GM12878 (cell line): ENCODE data around the gene TEX10. TPM values are rescaled to one million over a fixed set of nuclear protein-coding genes. Genes with fewer than 3 reads are reported as not detected.

Source experiments
- ASH2L ChIP-seq: fragments of 300-600, 200-600 bp; sonication (generic); IDR thresholded peaks from 2 replicates; pipeline ENCODE4 v1.6.1; 2017; ENCODE audit warnings: low read depth, mild to moderate bottlenecking, borderline replicate concordance
- CEBPB ChIP-seq, 2 experiments: fragments of 150-350 bp in 1 of 2; IDR thresholded peaks; 2 replicates each; pipeline ENCODE4 v1.6.1; 2012 to 2014; ENCODE audit warnings: low read depth in 2 of 2, low read length in 2 of 2, borderline replicate concordance in 1 of 2, inconsistent platforms in 1 of 2
- CREB1 ChIP-seq: IDR thresholded peaks from 2 replicates; pipeline ENCODE4 v1.6.1; 2012; ENCODE audit warnings: low read depth, mild to moderate bottlenecking, inconsistent platforms
- EP300 ChIP-seq, 2 experiments: fragments of 150-350 bp in 1 of 2; IDR thresholded peaks; 2 replicates each; pipeline ENCODE4 v1.6.1; 2011 to 2012; ENCODE audit warnings: low read depth in 2 of 2, low read length in 2 of 2, borderline replicate concordance in 1 of 2, improper control_type of control experiment in 1 of 2, inconsistent platforms in 1 of 2; ENCODE audit not compliant: control insufficient read depth in 1 of 2
- FOS ChIP-seq: IDR thresholded peaks from 3 replicates; pipeline ENCODE4 v1.6.1; 2011; ENCODE audit warnings: borderline replicate concordance; ENCODE audit not compliant: insufficient read length; ENCODE audit errors: extremely low read depth
- GATAD2B ChIP-seq: fragments of 450-650 bp; conservative IDR thresholded peaks from 2 replicates; pipeline ENCODE4 v1.6.1; 2017; ENCODE audit warnings: low read depth, mild to moderate bottlenecking, moderate library complexity
- IKZF1 ChIP-seq: fragments of 450-650 bp; conservative IDR thresholded peaks from 2 replicates; pipeline ENCODE4 v1.6.1; 2017; ENCODE audit warnings: antibody characterized with exemption, mild to moderate bottlenecking
- KAT2A ChIP-seq: conservative IDR thresholded peaks from 2 replicates; pipeline ENCODE4 v1.6.1; 2011; ENCODE audit warnings: low read depth, low read length; ENCODE audit not compliant: control insufficient read depth
- MTA3 ChIP-seq: IDR thresholded peaks from 2 replicates; pipeline ENCODE4 v1.6.1; 2012; ENCODE audit warnings: low read length, inconsistent platforms, borderline replicate concordance
- NFYA ChIP-seq: IDR thresholded peaks from 2 replicates; pipeline ENCODE4 v1.6.1; 2011; ENCODE audit warnings: low read depth, mild to moderate bottlenecking, low read length, improper control_type of control experiment, borderline replicate concordance
- PAX5 ChIP-seq: IDR thresholded peaks from 2 replicates; pipeline ENCODE4 v1.6.1; 2011; ENCODE audit warnings: low read depth, low read length, borderline replicate concordance
- POLR2A ChIP-seq: IDR thresholded peaks from 2 replicates; pipeline ENCODE4 v1.6.1; 2011; ENCODE audit warnings: low read depth, mild to moderate bottlenecking, low read length
- POU2F2 ChIP-seq: IDR thresholded peaks from 3 replicates; pipeline ENCODE4 v1.6.1; 2011; ENCODE audit warnings: low read depth, mild to moderate bottlenecking, low read length, borderline replicate concordance
- RAD21 ChIP-seq: IDR thresholded peaks from 2 replicates; pipeline ENCODE4 v1.6.1; 2011; ENCODE audit warnings: mild to moderate bottlenecking, low read depth, low read length, moderate library complexity; ENCODE audit not compliant: insufficient read depth
- RB1 ChIP-seq: fragments of 450-650 bp; formaldehyde crosslinking; IDR thresholded peaks from 2 replicates; pipeline ENCODE4 v1.6.1; 2017; ENCODE audit warnings: mild to moderate bottlenecking, borderline replicate concordance
- RFX5 ChIP-seq: IDR thresholded peaks from 2 replicates; pipeline ENCODE4 v1.6.1; 2011; ENCODE audit warnings: low read depth, low read length, improper control_type of control experiment
- SREBF2 ChIP-seq: IDR thresholded peaks from 2 replicates; pipeline ENCODE4 v1.6.1; 2012; ENCODE audit warnings: mild to moderate bottlenecking, low read length
- SUZ12 ChIP-seq: fragments of 200-600 bp; sonication (generic); IDR thresholded peaks from one replicate; pipeline ENCODE4 v1.6.1; 2018; ENCODE audit warnings: antibody characterized with exemption, mild to moderate bottlenecking; ENCODE audit not compliant: unreplicated experiment
- TAF1 ChIP-seq: IDR thresholded peaks from 2 replicates; pipeline ENCODE4 v1.6.1; 2011; ENCODE audit warnings: mild to moderate bottlenecking, low read depth, low read length, borderline replicate concordance
- YY1 ChIP-seq: IDR thresholded peaks from 2 replicates; pipeline ENCODE4 v1.6.1; 2011; ENCODE audit warnings: low read depth, mild to moderate bottlenecking, low read length
- ZBED1 ChIP-seq: IDR thresholded peaks from 2 replicates; pipeline ENCODE4 v1.6.1; 2016; ENCODE audit warnings: borderline replicate concordance
- ZNF622 ChIP-seq: fragments of 450-650 bp; IDR thresholded peaks from 2 replicates; pipeline ENCODE4 v1.6.1; 2017; ENCODE audit warnings: mild to moderate bottlenecking, inconsistent platforms
- polyA plus RNA-seq, 11 experiments: library from polyadenylated mRNA; depleted of rRNA in 4 of 11; unstranded in 6 of 11; stranded (reverse) in 5 of 11; fragments of >200 nt; fragmentation: Nextera tagmentation in 4 of 11; fragmentation: Illumina TruSeq in 1 of 11; extraction: Ambion mirVana in 4 of 11; extraction: Trizol in 1 of 11; gene quantifications; 1 replicate in 1 of 11; 2 replicates in 10 of 11; pipeline versions ENCODE4 v1.2.1 to v1.2.3, GENCODE V29; 2011 to 2016; ENCODE audit warnings: inconsistent platforms in 2 of 11, missing spikeins in 2 of 11, low read depth in 1 of 11
- total RNA-seq, 4 experiments: library from RNA; depleted of rRNA in 3 of 4; stranded (reverse); fragments of >200 nt in 3 of 4; fragmentation: Illumina TruSeq in 1 of 4; extraction: Trizol in 1 of 4; gene quantifications; 2 replicates each; pipeline versions ENCODE4 v1.2.1 to v1.2.3, GENCODE V29; 2013 to 2021
- TF ChIP-seq, protein P1 (sequence below): fragments of 450-650 bp; conservative IDR thresholded peaks from 2 replicates; pipeline ENCODE4 v1.6.1; 2017; ENCODE audit warnings: mild to moderate bottlenecking, moderate library complexity
- TF ChIP-seq, protein P2 (sequence below): IDR thresholded peaks from 2 replicates; pipeline ENCODE4 v1.6.1; 2012; ENCODE audit warnings: low read depth, low read length, improper control_type of control experiment
- TF ChIP-seq, protein P3 (sequence below): fragments of 150-350 bp; IDR thresholded peaks from 2 replicates; pipeline ENCODE4 v1.6.1; 2014; ENCODE audit warnings: mild to moderate bottlenecking, low read depth, low read length
- TF ChIP-seq, protein P4 (sequence below): fragments of 450-650 bp; IDR thresholded peaks from 2 replicates; pipeline ENCODE4 v1.6.1; 2016; ENCODE audit warnings: mild to moderate bottlenecking

Gene TEX10
- total and polyA plus RNA-seq, 10 of the 15 experiments (the other 5 are each of a cell fraction or from before 2014, with no cell fraction given), result 17.4 to 46.6 (median 36.2) TPM

DNA sequence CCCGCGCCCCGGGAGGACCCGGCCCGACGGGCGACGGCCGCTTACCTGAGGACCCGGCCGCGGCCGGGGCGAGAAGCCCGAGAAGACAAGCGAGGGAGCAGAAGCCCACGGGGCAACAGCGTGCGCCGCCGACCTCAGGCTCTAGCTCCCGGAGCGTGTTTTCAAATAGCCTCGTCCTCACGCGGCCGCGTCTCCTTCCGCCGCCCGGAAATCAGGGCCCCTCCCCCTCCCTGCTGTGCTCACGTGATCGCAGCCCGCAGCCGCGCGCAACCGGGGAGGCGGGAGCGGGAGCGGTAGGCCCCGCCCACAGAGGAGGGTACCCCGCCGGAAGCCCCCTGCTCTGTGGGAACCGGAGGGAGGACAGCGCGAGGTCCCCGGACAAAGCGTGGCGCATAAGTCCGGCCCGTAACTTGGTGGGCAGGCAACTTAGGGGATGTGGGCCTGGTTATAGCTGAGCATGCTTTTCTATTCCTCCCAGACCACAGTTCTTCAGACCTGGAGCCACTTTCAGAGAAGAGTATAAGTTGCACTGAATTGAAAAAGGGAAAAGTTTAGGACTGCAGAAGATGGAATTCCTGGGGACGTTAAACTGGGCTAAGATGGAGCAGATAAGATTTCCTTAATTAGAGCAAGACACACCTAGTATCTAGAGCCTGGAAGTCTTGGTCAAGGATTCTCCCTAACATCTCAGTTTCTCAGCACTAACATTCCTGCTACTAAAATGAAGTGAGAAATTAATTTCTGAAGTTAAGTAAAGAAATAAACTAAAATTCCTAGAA, at the start of gene TEX10 (continued):
- TF ChIP-seq, protein P1, sequence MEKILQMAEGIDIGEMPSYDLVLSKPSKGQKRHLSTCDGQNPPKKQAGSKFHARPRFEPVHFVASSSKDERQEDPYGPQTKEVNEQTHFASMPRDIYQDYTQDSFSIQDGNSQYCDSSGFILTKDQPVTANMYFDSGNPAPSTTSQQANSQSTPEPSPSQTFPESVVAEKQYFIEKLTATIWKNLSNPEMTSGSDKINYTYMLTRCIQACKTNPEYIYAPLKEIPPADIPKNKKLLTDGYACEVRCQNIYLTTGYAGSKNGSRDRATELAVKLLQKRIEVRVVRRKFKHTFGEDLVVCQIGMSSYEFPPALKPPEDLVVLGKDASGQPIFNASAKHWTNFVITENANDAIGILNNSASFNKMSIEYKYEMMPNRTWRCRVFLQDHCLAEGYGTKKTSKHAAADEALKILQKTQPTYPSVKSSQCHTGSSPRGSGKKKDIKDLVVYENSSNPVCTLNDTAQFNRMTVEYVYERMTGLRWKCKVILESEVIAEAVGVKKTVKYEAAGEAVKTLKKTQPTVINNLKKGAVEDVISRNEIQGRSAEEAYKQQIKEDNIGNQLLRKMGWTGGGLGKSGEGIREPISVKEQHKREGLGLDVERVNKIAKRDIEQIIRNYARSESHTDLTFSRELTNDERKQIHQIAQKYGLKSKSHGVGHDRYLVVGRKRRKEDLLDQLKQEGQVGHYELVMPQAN, result peak; percentile 94
- peak; percentile 96 for TF ChIP-seq POLR2A
- TF ChIP-seq ZNF622, result no peak
- 0 out of 2 replicates have a peak, but pooled peaks have one; percentile 38 for TF ChIP-seq ASH2L
- no peak for TF ChIP-seq CEBPB (IDR thresholded peaks at IDR 0.05; ENCODE audit: borderline replicate concordance in 1 of 2, low read depth in 2 of 2, low read length in 2 of 2)
- TF ChIP-seq RAD21, result no peak
- TF ChIP-seq, protein P2, sequence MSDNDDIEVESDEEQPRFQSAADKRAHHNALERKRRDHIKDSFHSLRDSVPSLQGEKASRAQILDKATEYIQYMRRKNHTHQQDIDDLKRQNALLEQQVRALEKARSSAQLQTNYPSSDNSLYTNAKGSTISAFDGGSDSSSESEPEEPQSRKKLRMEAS, result peak; percentile 97
- TF ChIP-seq TAF1, result peak; percentile 86; the same call in 1 of the 2 replicates
- TF ChIP-seq ZBED1, result no peak
- TF ChIP-seq YY1, result peak; percentile 24; the same call in 1 of the 2 replicates
- TF ChIP-seq KAT2A, result no peak
- peak; percentile 90 for TF ChIP-seq RB1
- TF ChIP-seq IKZF1, result peak; percentile 78
- peak; percentile 38; the same call in 1 of the 3 replicates for TF ChIP-seq POU2F2
- peak; percentile 80 for TF ChIP-seq CREB1
- no peak for TF ChIP-seq NFYA
- no peak for TF ChIP-seq SUZ12
- TF ChIP-seq RFX5, result no peak
- TF ChIP-seq GATAD2B, result peak; percentile 80
- TF ChIP-seq SREBF2, result no peak
- TF ChIP-seq PAX5, result peak; percentile 49; the same call in 1 of the 2 replicates
- TF ChIP-seq, protein P3, sequence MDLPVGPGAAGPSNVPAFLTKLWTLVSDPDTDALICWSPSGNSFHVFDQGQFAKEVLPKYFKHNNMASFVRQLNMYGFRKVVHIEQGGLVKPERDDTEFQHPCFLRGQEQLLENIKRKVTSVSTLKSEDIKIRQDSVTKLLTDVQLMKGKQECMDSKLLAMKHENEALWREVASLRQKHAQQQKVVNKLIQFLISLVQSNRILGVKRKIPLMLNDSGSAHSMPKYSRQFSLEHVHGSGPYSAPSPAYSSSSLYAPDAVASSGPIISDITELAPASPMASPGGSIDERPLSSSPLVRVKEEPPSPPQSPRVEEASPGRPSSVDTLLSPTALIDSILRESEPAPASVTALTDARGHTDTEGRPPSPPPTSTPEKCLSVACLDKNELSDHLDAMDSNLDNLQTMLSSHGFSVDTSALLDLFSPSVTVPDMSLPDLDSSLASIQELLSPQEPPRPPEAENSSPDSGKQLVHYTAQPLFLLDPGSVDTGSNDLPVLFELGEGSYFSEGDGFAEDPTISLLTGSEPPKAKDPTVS, result no peak
- TF ChIP-seq EP300 (IDR thresholded peaks at IDR 0.05; ENCODE audit: borderline replicate concordance in 1 of 2, control insufficient read depth in 1 of 2, low read depth in 2 of 2, low read length in 2 of 2), result peak in 1 of 2 experiments; percentile 35; a peak in 1 of 4 replicates
- TF ChIP-seq FOS, result no peak
- TF ChIP-seq, protein P4, sequence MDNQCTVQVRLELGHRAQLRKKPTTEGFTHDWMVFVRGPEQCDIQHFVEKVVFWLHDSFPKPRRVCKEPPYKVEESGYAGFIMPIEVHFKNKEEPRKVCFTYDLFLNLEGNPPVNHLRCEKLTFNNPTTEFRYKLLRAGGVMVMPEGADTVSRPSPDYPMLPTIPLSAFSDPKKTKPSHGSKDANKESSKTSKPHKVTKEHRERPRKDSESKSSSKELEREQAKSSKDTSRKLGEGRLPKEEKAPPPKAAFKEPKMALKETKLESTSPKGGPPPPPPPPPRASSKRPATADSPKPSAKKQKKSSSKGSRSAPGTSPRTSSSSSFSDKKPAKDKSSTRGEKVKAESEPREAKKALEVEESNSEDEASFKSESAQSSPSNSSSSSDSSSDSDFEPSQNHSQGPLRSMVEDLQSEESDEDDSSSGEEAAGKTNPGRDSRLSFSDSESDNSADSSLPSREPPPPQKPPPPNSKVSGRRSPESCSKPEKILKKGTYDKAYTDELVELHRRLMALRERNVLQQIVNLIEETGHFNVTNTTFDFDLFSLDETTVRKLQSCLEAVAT, result 0 out of 2 replicates have a peak, but pooled peaks have one; percentile 44
- no peak for TF ChIP-seq MTA3
